Measurements from ENCODE around the gene SLC25A38.
A peak's percentile ranks its signal among the peaks of the same experiment; 100 is the strongest.

SLC25A38 gene

GRCh38 chr3:39378088-39378487, 5.1 kb upstream of the SLC25A38 start:
- TF ChIP-seq EZH2phosphoT487 (IDR thresholded peaks at IDR 0.05; ENCODE audit: borderline replicate concordance) = no peak
- peak; percentile 97 for TF ChIP-seq CTCF (conservative IDR thresholded peaks at IDR 0.05; ENCODE audit: low read length)

GRCh38 chr3:39378957-39379777, 4.0 kb upstream of the SLC25A38 start:
- no peaks in the 10 kb centered on the region for H3F3A ChIP-seq (ENCODE audit: low read depth)
- TF ChIP-seq CTCF (conservative IDR thresholded peaks at IDR 0.05; ENCODE audit: low read length) = no peak
- TF ChIP-seq EZH2phosphoT487 (IDR thresholded peaks at IDR 0.05; ENCODE audit: borderline replicate concordance) = no peak
- no peaks in the 10 kb centered on the region for H3K36me3 ChIP-seq (ENCODE audit: insufficient read depth, low read length)
- no peaks in the 10 kb centered on the region for H3K27me3 ChIP-seq (ENCODE audit: insufficient read depth, low read length, poor library complexity, severe bottlenecking)
- no peak overlapping the region for H2AFZ ChIP-seq (ENCODE audit: low read length)
- H3K4me3 ChIP-seq (ENCODE audit: low read length, poor library complexity, severe bottlenecking) = no peak overlapping the region
- H3K9me2 ChIP-seq (replicated peaks; ENCODE audit: low read depth, low read length) = no peaks in the 10 kb centered on the region
- no peak overlapping the region for H3K9ac ChIP-seq (ENCODE audit: low read depth, low read length, poor library complexity, severe bottlenecking)
- no peaks in the 10 kb centered on the region for H3K9me3 ChIP-seq (ENCODE audit: insufficient read depth, low read depth, low read length)
- H3K4me2 ChIP-seq (ENCODE audit: low read depth, low read length, poor library complexity, severe bottlenecking) = no peak overlapping the region
- H3K4me1 ChIP-seq (ENCODE audit: insufficient read depth, low read length, poor library complexity, severe bottlenecking) = peaks cover 24% of the 10 kb centered on the region
- peaks cover 5% of the 10 kb centered on the region for H4K20me1 ChIP-seq (ENCODE audit: insufficient read depth, low read length, poor library complexity, severe bottlenecking)
- H3K79me2 ChIP-seq (ENCODE audit: insufficient read depth, low read length) = peaks cover 12% of the 10 kb centered on the region

More at GRCh38 chr3:39378088-39378487, 5.1 kb upstream of the SLC25A38 start:
- H3F3A ChIP-seq (ENCODE audit: low read depth) = no peaks in the 10 kb centered on the region
- peak overlapping the region; percentile 13 for H3K4me2 ChIP-seq (ENCODE audit: low read depth, low read length, poor library complexity, severe bottlenecking)
- H3K9me3 ChIP-seq (ENCODE audit: insufficient read depth, low read depth, low read length) = no peaks in the 10 kb centered on the region
- H3K36me3 ChIP-seq (ENCODE audit: insufficient read depth, low read length) = no peaks in the 10 kb centered on the region
- no peaks in the 10 kb centered on the region for H3K9me2 ChIP-seq (replicated peaks; ENCODE audit: low read depth, low read length)
- peaks cover 24% of the 10 kb centered on the region for H3K4me1 ChIP-seq (ENCODE audit: insufficient read depth, low read length, poor library complexity, severe bottlenecking)
- H3K79me2 ChIP-seq (ENCODE audit: insufficient read depth, low read length) = peaks cover 6% of the 10 kb centered on the region; the same call in 1 of the 2 replicates
- H3K4me3 ChIP-seq (ENCODE audit: low read length, poor library complexity, severe bottlenecking) = no peak overlapping the region
- H3K27me3 ChIP-seq (ENCODE audit: insufficient read depth, low read length, poor library complexity, severe bottlenecking) = no peaks in the 10 kb centered on the region
- H2AFZ ChIP-seq (ENCODE audit: low read length) = 0 out of 2 replicates have a peak overlapping the region, but pooled peaks have one; percentile 35
- no peaks in the 10 kb centered on the region for H4K20me1 ChIP-seq (ENCODE audit: insufficient read depth, low read length, poor library complexity, severe bottlenecking)
- peak overlapping the region; percentile 46 for H3K9ac ChIP-seq (ENCODE audit: low read depth, low read length, poor library complexity, severe bottlenecking)

GRCh38 chr3:39379778-39380155, 3.4 kb upstream of the SLC25A38 start:
- Histone ChIP-seq H3K27me3 (ENCODE audit: insufficient read depth, low read length, poor library complexity, severe bottlenecking) (no peaks in the 10 kb centered on the region), H3K4me2 (ENCODE audit: low read depth, low read length, poor library complexity, severe bottlenecking) (no peak overlapping the region), H3K9ac (ENCODE audit: low read depth, low read length, poor library complexity, severe bottlenecking) (no peak overlapping the region), H3K36me3 (ENCODE audit: insufficient read depth, low read length) (no peaks in the 10 kb centered on the region), H3K4me3 (ENCODE audit: low read length, poor library complexity, severe bottlenecking) (no peak overlapping the region), H3K4me1 (ENCODE audit: insufficient read depth, low read length, poor library complexity, severe bottlenecking) (peaks cover 28% of the 10 kb centered on the region), H3F3A (ENCODE audit: low read depth) (no peaks in the 10 kb centered on the region), H3K9me2 (replicated peaks; ENCODE audit: low read depth, low read length) (no peaks in the 10 kb centered on the region), H3K79me2 (ENCODE audit: insufficient read depth, low read length) (peaks cover 18% of the 10 kb centered on the region), H4K20me1 (ENCODE audit: insufficient read depth, low read length, poor library complexity, severe bottlenecking) (peaks cover 10% of the 10 kb centered on the region), H2AFZ (ENCODE audit: low read length) (no peak overlapping the region), H3K9me3 (ENCODE audit: insufficient read depth, low read depth, low read length) (no peaks in the 10 kb centered on the region)
- TF ChIP-seq CTCF (conservative IDR thresholded peaks at IDR 0.05; ENCODE audit: low read length) (no peak), EZH2phosphoT487 (IDR thresholded peaks at IDR 0.05; ENCODE audit: borderline replicate concordance) (no peak)

Data from Loucy (cell line).